A549 (cell line): ENCODE measurements around the gene TMIGD1.

Experiments used
- CTCF ChIP-seq: fragments of >200 bp; sonication (Bioruptor Twin); formaldehyde crosslinking; IDR thresholded peaks from 3 replicates; pipeline ENCODE4 v1.5.1; 2016
- JUN ChIP-seq, 2 experiments: fragments of >200 bp; sonication (Bioruptor Twin); formaldehyde crosslinking; IDR thresholded peaks; 2 replicates in 1 of 2; 3 replicates in 1 of 2; pipeline ENCODE4 v1.6.1; 2016 to 2017
- MYC ChIP-seq: IDR thresholded peaks from 2 replicates; pipeline ENCODE4 v1.6.1; 2012; ENCODE audit warnings: mild to moderate bottlenecking, inconsistent platforms, low read length, improper control_type of control experiment, borderline replicate concordance
- TF ChIP-seq, protein P1 (sequence below): fragments of >200 bp; sonication (Bioruptor Twin); formaldehyde crosslinking; IDR thresholded peaks from 3 replicates; pipeline ENCODE4 v1.6.1; 2016

DNA sequence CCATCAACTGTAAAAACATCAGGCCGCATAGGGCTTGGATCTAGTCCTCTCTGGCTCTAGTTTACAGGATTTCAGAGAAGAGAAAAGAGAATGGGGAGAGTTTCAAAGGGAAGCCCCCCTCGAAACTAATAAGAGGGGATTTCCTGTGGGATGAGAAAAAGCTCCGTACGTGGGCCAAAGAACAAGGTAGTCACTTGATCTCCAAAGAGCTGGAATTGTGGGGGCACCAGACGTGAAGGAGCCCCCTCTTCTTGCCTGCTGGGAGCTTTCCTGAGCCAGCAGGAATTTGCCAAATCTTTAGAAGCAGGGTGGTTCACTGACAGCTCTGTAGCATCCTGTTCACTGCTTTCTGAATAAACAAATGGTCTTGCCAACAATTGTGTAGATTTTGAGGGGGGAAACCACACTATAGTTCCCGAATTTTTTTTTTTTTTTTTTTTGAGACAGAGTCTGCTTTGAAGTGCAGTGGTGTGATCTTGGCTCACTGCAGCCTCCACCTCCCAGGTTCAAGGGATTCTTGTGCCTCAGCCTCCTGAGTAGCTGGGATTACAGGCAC, 7.0 kb upstream of the TMIGD1 start:
- TF ChIP-seq CTCF (no peak), MYC (no peak), JUN (IDR thresholded peaks at IDR 0.05) (no peak)
- TF ChIP-seq, protein P1, sequence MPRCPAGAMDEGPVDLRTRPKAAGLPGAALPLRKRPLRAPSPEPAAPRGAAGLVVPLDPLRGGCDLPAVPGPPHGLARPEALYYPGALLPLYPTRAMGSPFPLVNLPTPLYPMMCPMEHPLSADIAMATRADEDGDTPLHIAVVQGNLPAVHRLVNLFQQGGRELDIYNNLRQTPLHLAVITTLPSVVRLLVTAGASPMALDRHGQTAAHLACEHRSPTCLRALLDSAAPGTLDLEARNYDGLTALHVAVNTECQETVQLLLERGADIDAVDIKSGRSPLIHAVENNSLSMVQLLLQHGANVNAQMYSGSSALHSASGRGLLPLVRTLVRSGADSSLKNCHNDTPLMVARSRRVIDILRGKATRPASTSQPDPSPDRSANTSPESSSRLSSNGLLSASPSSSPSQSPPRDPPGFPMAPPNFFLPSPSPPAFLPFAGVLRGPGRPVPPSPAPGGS: no peak
